Lung (tissue), 12 donors: ENCODE data around the gene LLGL2. TPM values are rescaled to one million over a fixed set of nuclear protein-coding genes. Genes with fewer than 3 reads are reported as not detected.

Experiments used
- ATAC-seq: fragments of 200-7000 bp; cut with Tn5 transposase; one replicate; pipeline ENCODE4 v1.9.1; 2020; ENCODE audit warnings: moderate number of reproducible peaks; ENCODE audit not compliant: insufficient read depth, low FRiP score
- DNase-seq, 3 donors: peaks; one replicate each; pipeline ENCODE4 v3.0.0-alpha.2; 2013 to 2017
- H3K27ac ChIP-seq, 2 donors: one replicate each; pipeline ENCODE4 v1.5.1; 2013; ENCODE audit warnings: mild to moderate bottlenecking in 2 of 2, moderate library complexity in 2 of 2, control low read depth in 1 of 2, inconsistent platforms in 1 of 2, low read depth in 1 of 2, low read length in 1 of 2
- H3K27me3 ChIP-seq, 3 donors: one replicate each; pipeline ENCODE4 v1.5.1; 2013; ENCODE audit warnings: low read length in 2 of 3; ENCODE audit not compliant: control insufficient read depth in 3 of 3, insufficient read depth in 3 of 3
- H3K36me3 ChIP-seq, 4 donors: one replicate each; pipeline ENCODE4 v1.5.1; 2013; ENCODE audit warnings: low read length in 4 of 4, mild to moderate bottlenecking in 1 of 4, moderate library complexity in 1 of 4; ENCODE audit not compliant: control insufficient read depth in 4 of 4, insufficient read depth in 4 of 4
- H3K4me1 ChIP-seq, 5 donors: one replicate each; pipeline ENCODE4 v1.5.1; 2013; ENCODE audit warnings: low read length in 5 of 5, mild to moderate bottlenecking in 2 of 5, moderate library complexity in 1 of 5; ENCODE audit not compliant: control insufficient read depth in 5 of 5, insufficient read depth in 5 of 5
- H3K4me3 ChIP-seq: one replicate; pipeline ENCODE4 v1.5.1; 2013; ENCODE audit warnings: mild to moderate bottlenecking, control low read depth, moderate library complexity
- H3K9ac ChIP-seq, 2 donors: one replicate each; pipeline ENCODE4 v1.5.1; 2013; ENCODE audit warnings: low read length in 2 of 2, control low read depth in 1 of 2; ENCODE audit not compliant: insufficient read depth in 1 of 2
- H3K9me3 ChIP-seq, 4 donors: one replicate each; pipeline ENCODE4 v1.5.1; 2013; ENCODE audit warnings: low read length in 3 of 4, mild to moderate bottlenecking in 1 of 4, moderate library complexity in 1 of 4; ENCODE audit not compliant: control insufficient read depth in 4 of 4, insufficient read depth in 3 of 4
- CTCF ChIP-seq: IDR thresholded peaks from 2 replicates; pipeline ENCODE4 v1.5.1; 2012; ENCODE audit warnings: mild to moderate bottlenecking; ENCODE audit errors: control extremely low read depth, extremely low read depth
- WGBS, 2 donors: extraction: QIAGEN DNeasy Blood & Tissue Kit; methylation state at CpG; one replicate each; pipeline ENCODE4 v1.1.7; 2013; 5-methylcytosine and 5-hydroxymethylcytosine counted together
- polyA plus RNA-seq, 2 donors: library from polyadenylated mRNA; stranded (reverse); fragments of 200-250 nt; gene quantifications; one replicate each; pipeline ENCODE4 v1.2.1, GENCODE V29; 2013
- total RNA-seq, 2 donors: library from RNA; depleted of rRNA in 1 of 2; stranded (reverse); fragments of >200 nt in 1 of 2; gene quantifications; one replicate each; pipeline ENCODE4 v1.2.1, GENCODE V29; 2014 to 2021
- donor health status: control.
- donor health status: control.
- donor health status: Bipolar disorder and iron deficiency.
- donor health status: healthy.
- donor health status: DM: yes; HTN: yes; CAD: no.

Gene LLGL2
- total and polyA plus RNA-seq, 4 donors, result 80.5 to 199 (median 149) TPM

GRCh38 chr17:75524269-75524969 is 1.1 kb upstream of the LLGL2 start:
- H3K4me1 ChIP-seq, result peaks cover 0 to 9% (median 0%) of the 10 kb centered on the region in 5 donors
- peak overlapping the region; percentile 58 for H3K4me3 ChIP-seq
- DNase-seq (no peak), ATAC-seq (no peak)
- H3K27ac ChIP-seq, result peak overlapping the region in 1 of 2 donors; percentile 81
- H3K27me3 ChIP-seq, result peaks cover 0 to 5% (median 0%) of the 10 kb centered on the region in 3 donors
- TF ChIP-seq CTCF, result no peak
- H3K36me3 ChIP-seq, result peaks cover 0 to 11% (median 8%) of the 10 kb centered on the region in 4 donors
- WGBS, 2 donors, result 25 to 33% methylated on average over 19 to 24 of the region's 24 CpGs
- H3K9me3 ChIP-seq, result peaks cover 0 to 3% (median 0%) of the 10 kb centered on the region in 4 donors
- H3K9ac ChIP-seq, result no peak overlapping the region

- peaks cover 0 to 3% (median 0%) of the 10 kb centered on the region in 4 donors for H3K9me3 ChIP-seq
- H3K27ac ChIP-seq, result peak overlapping the region in 1 of 2 donors; percentile 85
- H3K36me3 ChIP-seq, result peaks cover 0 to 11% (median 6%) of the 10 kb centered on the region in 4 donors
- no peak for TF ChIP-seq CTCF
- H3K27me3 ChIP-seq, result peaks cover 0 to 5% (median 0%) of the 10 kb centered on the region in 3 donors
- peak in 2 of 3 donors; percentile 37 for DNase-seq
- ATAC-seq, result peak; percentile 10
- WGBS, 2 donors, result 1 to 5% methylated on average over 33 to 60 of the region's 60 CpGs
- H3K4me1 ChIP-seq, result peaks cover 0 to 9% (median under 1%) of the 10 kb centered on the region in 5 donors
- no peak overlapping the region for H3K9ac ChIP-seq
- peak overlapping the region; percentile 64 for H3K4me3 ChIP-seq
These were observed 483 bp downstream of the LLGL2 start for GRCh38 chr17:75525806-75526554.

- no peak overlapping the region for H3K9ac ChIP-seq
- no peak for ATAC-seq
- DNase-seq, result no peak
- H3K27me3 ChIP-seq, result peaks cover 0 to 5% (median 0%) of the 10 kb centered on the region in 3 donors
- H3K9me3 ChIP-seq, result no peaks in the 10 kb centered on the region
- 52 to 57% methylated on average over 13 of the region's 13 CpGs for WGBS, 2 donors
- TF ChIP-seq CTCF, result no peak
- H3K4me1 ChIP-seq, result peaks cover 0 to 9% (median 4%) of the 10 kb centered on the region in 5 donors
- peak overlapping the region in 1 of 2 donors; percentile 85 for H3K27ac ChIP-seq
- H3K36me3 ChIP-seq, result peaks cover 0 to 11% (median 5%) of the 10 kb centered on the region in 4 donors
- peak overlapping the region; percentile 64 for H3K4me3 ChIP-seq
These were observed 1.2 kb downstream of the LLGL2 start for GRCh38 chr17:75526555-75527270.
